Hepatocyte (in vitro differentiated cells): ENCODE measurements around the gene SHISAL1. TPM values are rescaled to one million over a fixed set of nuclear protein-coding genes. Genes with fewer than 3 reads are reported as not detected.

ENCODE experiments used
- DNase-seq: peaks from one replicate; pipeline ENCODE4 v3.0.0-alpha.2; 2016; ENCODE audit warnings: low spot score
- H2AFZ ChIP-seq: fragments of 200-600 bp; sonication (generic); 2 replicates; pipeline ENCODE4 v1.6.0; 2016; ENCODE audit warnings: antibody characterized with exemption, mild to moderate bottlenecking
- H3K27ac ChIP-seq: fragments of 200-600 bp; sonication (generic); 2 replicates; pipeline ENCODE4 v1.5.1; 2016; ENCODE audit warnings: mild to moderate bottlenecking
- H3K27me3 ChIP-seq: fragments of 200-600 bp; sonication (generic); 2 replicates; pipeline ENCODE4 v1.6.1; 2016
- H3K36me3 ChIP-seq: fragments of 200-600 bp; sonication (generic); replicated peaks from 2 replicates; pipeline ENCODE4 v1.5.1; 2016; ENCODE audit warnings: low read depth; ENCODE audit not compliant: insufficient read depth
- H3K4me1 ChIP-seq: fragments of 200-600 bp; sonication (generic); 2 replicates; pipeline ENCODE4 v1.5.1; 2016; ENCODE audit warnings: mild to moderate bottlenecking, moderate library complexity; ENCODE audit not compliant: insufficient read depth
- H3K4me2 ChIP-seq: fragments of 200-600 bp; sonication (generic); 2 replicates; pipeline ENCODE4 v1.6.0; 2016
- H3K4me3 ChIP-seq: fragments of 200-600 bp; sonication (generic); 2 replicates; pipeline ENCODE4 v1.5.1; 2016; ENCODE audit warnings: mild to moderate bottlenecking
- H3K79me2 ChIP-seq: fragments of 200-600 bp; sonication (generic); 2 replicates; pipeline ENCODE4 v1.6.0; 2017; ENCODE audit warnings: mild to moderate bottlenecking
- H3K9me2 ChIP-seq: fragments of 200-600 bp; sonication (generic); replicated peaks from 2 replicates; pipeline ENCODE4 v1.6.0; 2017; ENCODE audit warnings: mild to moderate bottlenecking; ENCODE audit not compliant: insufficient read depth
- H3K9me3 ChIP-seq: fragments of 200-600 bp; sonication (generic); 2 replicates; pipeline ENCODE4 v1.5.1; 2016; ENCODE audit warnings: low read depth, mild to moderate bottlenecking
- H4K20me1 ChIP-seq: fragments of 200-600 bp; sonication (generic); 2 replicates; pipeline ENCODE4 v1.6.0; 2016; ENCODE audit warnings: mild to moderate bottlenecking; ENCODE audit not compliant: insufficient read depth, poor library complexity, severe bottlenecking
- EZH2 ChIP-seq: fragments of 200-600 bp; sonication (generic); IDR thresholded peaks from 2 replicates; pipeline ENCODE4 v1.6.1; 2016; ENCODE audit warnings: antibody characterized with exemption, mild to moderate bottlenecking, borderline replicate concordance
- EZH2phosphoT487 ChIP-seq: fragments of 200-600 bp; sonication (generic); IDR thresholded peaks from one replicate; pipeline ENCODE4 v1.6.1; 2018; ENCODE audit warnings: antibody characterized with exemption, mild to moderate bottlenecking, low read depth, moderate library complexity; ENCODE audit not compliant: unreplicated experiment, severe bottlenecking
- whole genome bisulfite sequencing: methylation state at CpG from one replicate; pipeline ENCODE4 v1.1.6; 2016; ENCODE audit warnings: low lambda C conversion rate; ENCODE audit errors: missing lambda C conversion rate; 5-methylcytosine and 5-hydroxymethylcytosine counted together
- polyA plus RNA-seq: library from polyadenylated mRNA; unstranded; fragments of >200 nt; fragmentation: Nextera tagmentation; extraction: Ambion mirVana; gene quantifications from 2 replicates; pipeline ENCODE4 v1.2.1, GENCODE V29; 2016
- total RNA-seq: library from RNA; depleted of rRNA; stranded (reverse); fragments of >200 nt; gene quantifications from 2 replicates; pipeline ENCODE4 v1.2.3, GENCODE V29; 2014
- TF ChIP-seq, protein P1 (sequence below): fragments of 200-600 bp; sonication (generic); IDR thresholded peaks from 2 replicates; pipeline ENCODE4 v1.5.1; 2016; ENCODE audit warnings: antibody characterized with exemption, mild to moderate bottlenecking; ENCODE audit not compliant: poor library complexity

SHISAL1 gene
- total and polyA plus RNA-seq, 2 experiments from 2014 or later, result 0.66 to 2.4 TPM

DNA sequence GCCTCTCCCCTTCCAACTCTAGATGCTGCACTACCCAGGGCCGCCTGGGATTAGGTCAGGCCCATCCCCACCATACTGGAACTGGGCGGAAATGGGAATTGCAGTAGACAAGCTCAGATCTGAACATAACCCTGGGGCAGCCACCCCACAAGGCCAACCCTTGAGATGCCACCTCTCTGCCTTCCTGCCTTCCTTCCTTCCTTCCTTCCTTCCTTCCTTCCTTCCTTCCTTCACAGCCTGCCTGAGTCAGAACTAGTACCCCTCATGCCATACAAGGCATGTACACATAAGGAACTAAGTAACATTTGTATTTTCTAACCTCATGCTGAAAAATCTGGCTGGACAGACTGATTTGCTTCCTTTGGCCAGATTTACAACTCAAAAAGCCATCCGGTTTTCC lies 28.0 kb downstream of the SHISAL1 start:
- H3K4me2 ChIP-seq, result no peak overlapping the region
- H4K20me1 ChIP-seq, result no peaks in the 10 kb centered on the region
- no peaks in the 10 kb centered on the region for H3K27me3 ChIP-seq
- no peak overlapping the region for H3K27ac ChIP-seq
- H3K79me2 ChIP-seq, result no peaks in the 10 kb centered on the region
- no peaks in the 10 kb centered on the region for H3K9me2 ChIP-seq
- no peak for DNase-seq
- 83% methylated on average over 3 of the region's 3 CpGs for WGBS
- H3K4me1 ChIP-seq, result peaks cover 7% of the 10 kb centered on the region
- H3K9me3 ChIP-seq, result no peaks in the 10 kb centered on the region
- no peak overlapping the region for H2AFZ ChIP-seq
- no peak overlapping the region for H3K4me3 ChIP-seq
- TF ChIP-seq EZH2phosphoT487, result no peak
- H3K36me3 ChIP-seq, result no peaks in the 10 kb centered on the region

DNA sequence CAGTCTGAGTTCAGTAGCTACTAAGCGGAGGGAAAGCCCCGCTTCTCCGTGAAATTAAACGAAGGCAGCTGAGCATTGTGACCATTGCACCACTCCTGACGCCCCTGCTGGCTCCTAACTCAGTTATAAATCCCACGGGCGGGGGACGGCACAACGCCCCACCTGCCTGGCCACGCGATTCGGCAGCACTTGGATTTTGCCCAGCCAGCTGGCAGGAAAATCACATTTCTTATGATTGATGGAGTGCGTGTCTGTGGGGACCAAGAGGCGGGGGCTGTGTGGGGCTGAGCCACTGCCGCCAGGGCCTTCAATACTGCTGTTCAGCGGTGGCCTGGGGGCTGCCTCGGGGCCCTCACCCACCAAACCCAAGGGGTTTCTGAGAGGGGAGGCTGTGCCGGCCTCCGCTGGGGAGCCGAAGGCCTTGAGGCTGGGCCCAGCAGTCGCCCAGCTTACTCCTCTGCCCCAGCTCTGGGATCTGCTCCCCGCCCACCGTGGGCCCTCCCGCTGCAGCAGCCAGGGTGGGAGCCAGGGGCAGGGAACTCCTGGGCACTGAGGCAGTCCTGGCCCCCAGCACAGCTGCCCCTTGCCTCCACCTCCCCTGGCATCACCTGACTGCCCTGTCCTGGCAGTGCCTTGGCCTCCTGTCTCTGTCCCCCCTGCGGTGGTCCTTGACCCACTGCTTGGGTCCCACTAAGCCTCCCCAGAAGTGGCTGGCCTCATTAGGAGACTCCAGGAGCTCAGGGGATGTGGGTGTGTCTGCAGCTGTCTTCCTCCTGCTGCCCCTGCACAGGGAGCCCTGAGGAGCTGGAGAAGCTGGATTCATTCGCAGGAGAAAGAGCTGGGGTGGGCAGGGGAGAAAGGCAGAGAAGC lies 30.7 kb downstream of the SHISAL1 start:
- Histone ChIP-seq H3K9me2 (no peaks in the 10 kb centered on the region), H3K4me2 (no peak overlapping the region), H3K4me1 (no peaks in the 10 kb centered on the region), H3K9me3 (no peaks in the 10 kb centered on the region), H3K4me3 (no peak overlapping the region), H3K36me3 (no peaks in the 10 kb centered on the region), H3K27ac (no peak overlapping the region), H2AFZ (no peak overlapping the region), H4K20me1 (no peaks in the 10 kb centered on the region), H3K79me2 (no peaks in the 10 kb centered on the region), H3K27me3 (no peaks in the 10 kb centered on the region)
- DNase-seq, result no peak
- 88% methylated on average over 24 of the region's 26 CpGs for whole genome bisulfite sequencing
- TF ChIP-seq EZH2 (no peak), EZH2phosphoT487 (no peak)
- TF ChIP-seq, protein P1, sequence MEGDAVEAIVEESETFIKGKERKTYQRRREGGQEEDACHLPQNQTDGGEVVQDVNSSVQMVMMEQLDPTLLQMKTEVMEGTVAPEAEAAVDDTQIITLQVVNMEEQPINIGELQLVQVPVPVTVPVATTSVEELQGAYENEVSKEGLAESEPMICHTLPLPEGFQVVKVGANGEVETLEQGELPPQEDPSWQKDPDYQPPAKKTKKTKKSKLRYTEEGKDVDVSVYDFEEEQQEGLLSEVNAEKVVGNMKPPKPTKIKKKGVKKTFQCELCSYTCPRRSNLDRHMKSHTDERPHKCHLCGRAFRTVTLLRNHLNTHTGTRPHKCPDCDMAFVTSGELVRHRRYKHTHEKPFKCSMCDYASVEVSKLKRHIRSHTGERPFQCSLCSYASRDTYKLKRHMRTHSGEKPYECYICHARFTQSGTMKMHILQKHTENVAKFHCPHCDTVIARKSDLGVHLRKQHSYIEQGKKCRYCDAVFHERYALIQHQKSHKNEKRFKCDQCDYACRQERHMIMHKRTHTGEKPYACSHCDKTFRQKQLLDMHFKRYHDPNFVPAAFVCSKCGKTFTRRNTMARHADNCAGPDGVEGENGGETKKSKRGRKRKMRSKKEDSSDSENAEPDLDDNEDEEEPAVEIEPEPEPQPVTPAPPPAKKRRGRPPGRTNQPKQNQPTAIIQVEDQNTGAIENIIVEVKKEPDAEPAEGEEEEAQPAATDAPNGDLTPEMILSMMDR, result no peak

DNA sequence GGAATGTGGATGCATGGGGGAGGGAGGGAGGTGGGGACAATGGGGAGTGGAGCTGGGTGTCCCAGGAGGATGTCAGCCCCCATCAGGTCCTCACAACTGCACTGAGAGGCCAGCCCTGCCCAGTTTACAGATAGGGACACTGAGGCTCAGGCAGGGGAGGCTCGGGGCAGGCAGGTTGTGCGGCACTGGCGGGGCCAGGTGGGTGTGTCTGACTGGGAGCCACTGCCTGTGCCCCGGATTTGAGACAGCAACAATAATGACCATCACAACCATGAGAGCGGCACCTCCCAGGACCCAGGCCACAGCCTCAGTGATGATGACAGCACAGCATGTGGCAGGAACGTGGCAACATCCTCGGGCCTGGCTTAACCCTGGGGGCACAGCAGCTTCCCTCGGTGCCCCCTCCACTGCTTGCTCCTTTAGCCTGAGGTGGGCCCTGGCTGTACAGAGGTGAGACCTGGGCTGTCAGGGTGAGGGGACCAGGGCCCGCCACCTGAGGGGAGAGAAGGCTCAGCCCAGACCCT lies 32.0 kb downstream of the SHISAL1 start:
- H3K9me2 ChIP-seq, result no peaks in the 10 kb centered on the region
- H4K20me1 ChIP-seq, result no peaks in the 10 kb centered on the region
- no peaks in the 10 kb centered on the region for H3K27me3 ChIP-seq
- H3K27ac ChIP-seq, result no peak overlapping the region
- H3K36me3 ChIP-seq, result no peaks in the 10 kb centered on the region
- no peaks in the 10 kb centered on the region for H3K9me3 ChIP-seq
- TF ChIP-seq, protein P1, result no peak
- no peak for TF ChIP-seq EZH2
- TF ChIP-seq EZH2phosphoT487, result no peak
- no peak overlapping the region for H3K4me3 ChIP-seq
- DNase-seq, result no peak
- no peak overlapping the region for H2AFZ ChIP-seq
- WGBS, result 92% methylated on average over 9 of the region's 9 CpGs
- no peaks in the 10 kb centered on the region for H3K4me1 ChIP-seq
- no peak overlapping the region for H3K4me2 ChIP-seq
- no peaks in the 10 kb centered on the region for H3K79me2 ChIP-seq

DNA sequence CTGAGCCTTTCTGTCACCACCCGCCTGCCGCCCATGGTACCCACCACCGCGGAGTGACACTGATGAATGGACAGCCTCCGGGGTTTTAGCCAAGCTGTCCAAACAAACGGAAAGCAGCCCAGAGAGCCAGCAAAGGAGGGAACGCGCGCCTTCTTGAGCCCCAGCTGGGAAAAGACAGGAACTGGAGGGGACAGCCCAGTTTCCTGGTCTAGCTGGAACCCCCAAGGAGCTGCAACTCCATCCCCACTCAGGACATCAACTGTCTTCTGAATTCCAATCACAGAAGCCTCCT lies 33.7 kb downstream of the SHISAL1 start:
- no peaks in the 10 kb centered on the region for H3K79me2 ChIP-seq
- no peaks in the 10 kb centered on the region for H4K20me1 ChIP-seq
- TF ChIP-seq EZH2, result no peak
- TF ChIP-seq, protein P1, result no peak
- H3K4me2 ChIP-seq, result no peak overlapping the region
- no peak for DNase-seq
- H3K4me3 ChIP-seq, result no peak overlapping the region
- no peaks in the 10 kb centered on the region for H3K9me2 ChIP-seq
- no peaks in the 10 kb centered on the region for H3K9me3 ChIP-seq
- H2AFZ ChIP-seq, result no peak overlapping the region
- H3K27ac ChIP-seq, result no peak overlapping the region
- no peaks in the 10 kb centered on the region for H3K36me3 ChIP-seq
- no peaks in the 10 kb centered on the region for H3K4me1 ChIP-seq
- no peaks in the 10 kb centered on the region for H3K27me3 ChIP-seq
- 81% methylated on average over 9 of the region's 9 CpGs for WGBS
